Panc1 (cell line): ENCODE measurements around the gene GRK3.

ENCODE experiments used
- CTCF ChIP-seq: fragments of 450-650 bp; IDR thresholded peaks from 2 replicates; pipeline ENCODE4 v1.5.1; 2017; ENCODE audit warnings: mild to moderate bottlenecking
- REST ChIP-seq, 2 experiments: IDR thresholded peaks; 2 replicates each; pipeline ENCODE4 v1.6.1; 2011 to 2012; ENCODE audit warnings: low read depth in 2 of 2, control low read depth in 1 of 2, low read length in 1 of 2, mild to moderate bottlenecking in 1 of 2, moderate library complexity in 1 of 2; ENCODE audit not compliant: insufficient read depth in 1 of 2

- TF ChIP-seq CTCF (no peak), REST (IDR thresholded peaks at IDR 0.05; ENCODE audit: insufficient read depth in 1 of 2, low read depth in 2 of 2, low read length in 1 of 2) (no peak)
Measured at GRCh38 chr22:25680956-25681355, 116.5 kb downstream of the GRK3 start.
